HepG2 (cell line): ENCODE data around the gene KCTD5. TPM values are rescaled to one million over a fixed set of nuclear protein-coding genes. Genes with fewer than 3 reads are reported as not detected.

ENCODE experiments used
- AKAP8 ChIP-seq: sonication (generic); formaldehyde crosslinking; IDR thresholded peaks from 2 replicates; pipeline ENCODE4 v1.5.1; 2020; ENCODE audit warnings: mild to moderate bottlenecking, missing genetic modification reagents
- DNMT1 ChIP-seq: sonication (generic); formaldehyde crosslinking; IDR thresholded peaks from 2 replicates; pipeline ENCODE4 v1.5.1; 2020; ENCODE audit warnings: mild to moderate bottlenecking, missing genetic modification reagents
- ERF ChIP-seq: IDR thresholded peaks from 2 replicates; pipeline ENCODE4 v1.6.1; 2018; ENCODE audit warnings: missing biosample characterization, missing genetic modification reagents
- MYC ChIP-seq: sonication (generic); formaldehyde crosslinking; IDR thresholded peaks from 2 replicates; pipeline ENCODE4 v1.9.0; 2021; ENCODE audit warnings: missing genetic modification reagents, borderline replicate concordance
- POLR2G ChIP-seq: fragments of 200-400 bp; formaldehyde crosslinking; IDR thresholded peaks from 2 replicates; pipeline ENCODE4 v1.6.1; 2018; ENCODE audit warnings: mild to moderate bottlenecking, low read depth, low read length, moderate library complexity
- SUZ12 ChIP-seq: fragments of 150-350 bp; IDR thresholded peaks from 2 replicates; pipeline ENCODE4 v1.6.1; 2014; ENCODE audit warnings: low read depth, low read length
- TAF1 ChIP-seq: sonication (generic); formaldehyde crosslinking; IDR thresholded peaks from 2 replicates; pipeline ENCODE4 v1.4.0; 2020; ENCODE audit warnings: missing genetic modification reagents
- TGIF2 ChIP-seq: IDR thresholded peaks from 2 replicates; pipeline ENCODE4 v1.6.1; 2016; ENCODE audit warnings: control low read depth, missing compliant biosample characterization
- ZBTB1 ChIP-seq: sonication (generic); formaldehyde crosslinking; IDR thresholded peaks from 2 replicates; pipeline ENCODE4 v1.4.0; 2020; ENCODE audit warnings: missing genetic modification reagents, borderline replicate concordance
- ZFP36L2 ChIP-seq: sonication (generic); formaldehyde crosslinking; IDR thresholded peaks from 2 replicates; pipeline ENCODE4 v1.4.0; 2020; ENCODE audit warnings: missing genetic modification reagents
- ZNF224 ChIP-seq: sonication (generic); formaldehyde crosslinking; IDR thresholded peaks from 2 replicates; pipeline ENCODE4 v1.5.0; 2020; ENCODE audit warnings: mild to moderate bottlenecking, missing genetic modification reagents
- ZNF350 ChIP-seq: sonication (generic); formaldehyde crosslinking; IDR thresholded peaks from 2 replicates; pipeline ENCODE4 v1.4.0; 2020; ENCODE audit warnings: mild to moderate bottlenecking, low read depth, missing genetic modification reagents, borderline replicate concordance
- ZNF589 ChIP-seq: sonication (generic); formaldehyde crosslinking; conservative IDR thresholded peaks from 2 replicates; pipeline ENCODE4 v1.8.0; 2022; ENCODE audit warnings: mild to moderate bottlenecking, moderate library complexity, missing genetic modification reagents
- ZNF883 ChIP-seq: sonication (generic); formaldehyde crosslinking; IDR thresholded peaks from 2 replicates; pipeline ENCODE4 v1.5.1; 2020; ENCODE audit warnings: mild to moderate bottlenecking, missing genetic modification reagents; ENCODE audit errors: not compliant biosample characterization
- ZSCAN20 ChIP-seq: sonication (generic); formaldehyde crosslinking; IDR thresholded peaks from 2 replicates; pipeline ENCODE4 v1.4.0; 2020; ENCODE audit warnings: missing genetic modification reagents, mild to moderate bottlenecking, borderline replicate concordance
- ZSCAN22 ChIP-seq: sonication (generic); formaldehyde crosslinking; IDR thresholded peaks from 2 replicates; pipeline ENCODE4 v1.4.0; 2020; ENCODE audit warnings: mild to moderate bottlenecking, missing genetic modification reagents
- polyA plus RNA-seq, 8 experiments: library from polyadenylated mRNA; depleted of rRNA in 3 of 8; stranded (reverse) in 7 of 8; unstranded in 1 of 8; fragments of >200 nt; fragmentation: Illumina TruSeq in 4 of 8; extraction: Trizol in 4 of 8; gene quantifications; 2 replicates each; pipeline versions ENCODE4 v1.2.1 to v1.2.3, GENCODE V29; 2011 to 2016; ENCODE audit warnings: low read depth in 4 of 8, missing spikeins in 1 of 8, mixed read lengths in 1 of 8; ENCODE audit not compliant: insufficient read depth in 1 of 8
- total RNA-seq, 5 experiments: library from RNA; depleted of rRNA; stranded (reverse); fragments of >200 nt; fragmentation: Illumina TruSeq; extraction: Trizol; gene quantifications; 2 replicates each; pipeline ENCODE4 v1.2.3, GENCODE V29; 2016; ENCODE audit warnings: low read depth in 1 of 5
- TF ChIP-seq, protein P1 (sequence below): sonication (generic); formaldehyde crosslinking; IDR thresholded peaks from 2 replicates; pipeline ENCODE4 v1.8.1; 2023; ENCODE audit warnings: mild to moderate bottlenecking, missing genetic modification reagents
- TF ChIP-seq, protein P2 (sequence below): sonication (generic); formaldehyde crosslinking; IDR thresholded peaks from 2 replicates; pipeline ENCODE4 v1.4.0; 2020; ENCODE audit warnings: missing genetic modification reagents
- TF ChIP-seq, protein P3 (sequence below): sonication (generic); formaldehyde crosslinking; IDR thresholded peaks from 2 replicates; pipeline ENCODE4 v1.5.1; 2020; ENCODE audit warnings: missing genetic modification reagents, mild to moderate bottlenecking, borderline replicate concordance
- TF ChIP-seq, protein P4 (sequence below): sonication (generic); formaldehyde crosslinking; IDR thresholded peaks from 2 replicates; pipeline ENCODE4 v1.4.0; 2020; ENCODE audit warnings: missing genetic modification reagents
- TF ChIP-seq, protein P5 (sequence below): sonication (generic); formaldehyde crosslinking; IDR thresholded peaks from 2 replicates; pipeline ENCODE4 v1.8.0; 2022; ENCODE audit warnings: mild to moderate bottlenecking, missing genetic modification reagents, moderate library complexity

KCTD5 gene
- total and polyA plus RNA-seq, 2 of the 13 experiments (the other 11 are each of a cell fraction or from before 2014, with no cell fraction given): 25.4 to 29.8 TPM

DNA sequence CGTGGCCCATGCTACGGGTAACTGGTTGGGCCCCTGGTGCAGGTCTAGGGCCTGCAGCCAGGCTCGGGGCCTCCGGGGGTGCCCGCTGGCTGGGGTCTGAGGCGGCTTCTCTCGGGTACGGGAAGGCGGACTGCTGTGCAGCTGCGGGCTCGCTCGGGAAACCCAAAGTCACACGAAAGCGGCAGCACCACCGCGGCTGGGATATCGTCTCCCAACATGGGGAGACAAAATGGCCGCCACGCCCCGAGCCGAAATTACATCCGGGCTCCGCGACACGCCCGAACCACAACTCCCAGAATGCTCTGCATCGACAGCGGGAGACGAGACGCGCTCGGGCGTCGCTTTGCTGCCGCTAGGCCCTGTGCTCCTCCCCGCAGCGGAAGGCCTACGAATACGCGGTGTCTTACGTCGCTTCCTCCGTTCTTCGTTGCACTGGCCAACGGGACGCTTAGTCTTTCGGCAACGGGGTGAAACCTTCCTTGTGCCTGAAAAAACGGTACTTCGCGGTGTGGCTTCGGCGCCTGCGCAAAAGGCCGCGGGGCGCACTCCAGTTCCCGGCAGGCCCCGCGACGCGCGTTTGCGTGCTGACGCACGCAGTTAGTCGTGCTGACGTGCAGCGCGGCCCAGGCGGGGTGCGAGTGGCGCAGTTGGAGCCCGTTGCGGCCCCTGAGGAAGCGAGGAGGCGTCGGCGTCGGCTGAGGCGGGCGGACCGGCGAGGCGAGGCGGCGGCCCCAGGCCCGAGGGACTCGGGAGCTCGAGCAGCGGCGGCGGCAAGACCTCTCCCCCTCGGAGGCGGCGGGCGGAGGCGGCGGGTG, 69.9 kb downstream of the KCTD5 start, which contains the start of gene SRRM2 (continued):
- 0 out of 2 replicates have a peak, but pooled peaks have one; percentile 49 for TF ChIP-seq AKAP8 (CRISPR knock-in tag)
- peak; percentile 83 for TF ChIP-seq ZNF883 (CRISPR knock-in tag)
- TF ChIP-seq, protein P1, sequence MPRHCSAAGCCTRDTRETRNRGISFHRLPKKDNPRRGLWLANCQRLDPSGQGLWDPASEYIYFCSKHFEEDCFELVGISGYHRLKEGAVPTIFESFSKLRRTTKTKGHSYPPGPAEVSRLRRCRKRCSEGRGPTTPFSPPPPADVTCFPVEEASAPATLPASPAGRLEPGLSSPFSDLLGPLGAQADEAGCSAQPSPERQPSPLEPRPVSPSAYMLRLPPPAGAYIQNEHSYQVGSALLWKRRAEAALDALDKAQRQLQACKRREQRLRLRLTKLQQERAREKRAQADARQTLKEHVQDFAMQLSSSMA (CRISPR knock-in tag): no peak; the same call in 1 of the 2 replicates
- TF ChIP-seq, protein P2, sequence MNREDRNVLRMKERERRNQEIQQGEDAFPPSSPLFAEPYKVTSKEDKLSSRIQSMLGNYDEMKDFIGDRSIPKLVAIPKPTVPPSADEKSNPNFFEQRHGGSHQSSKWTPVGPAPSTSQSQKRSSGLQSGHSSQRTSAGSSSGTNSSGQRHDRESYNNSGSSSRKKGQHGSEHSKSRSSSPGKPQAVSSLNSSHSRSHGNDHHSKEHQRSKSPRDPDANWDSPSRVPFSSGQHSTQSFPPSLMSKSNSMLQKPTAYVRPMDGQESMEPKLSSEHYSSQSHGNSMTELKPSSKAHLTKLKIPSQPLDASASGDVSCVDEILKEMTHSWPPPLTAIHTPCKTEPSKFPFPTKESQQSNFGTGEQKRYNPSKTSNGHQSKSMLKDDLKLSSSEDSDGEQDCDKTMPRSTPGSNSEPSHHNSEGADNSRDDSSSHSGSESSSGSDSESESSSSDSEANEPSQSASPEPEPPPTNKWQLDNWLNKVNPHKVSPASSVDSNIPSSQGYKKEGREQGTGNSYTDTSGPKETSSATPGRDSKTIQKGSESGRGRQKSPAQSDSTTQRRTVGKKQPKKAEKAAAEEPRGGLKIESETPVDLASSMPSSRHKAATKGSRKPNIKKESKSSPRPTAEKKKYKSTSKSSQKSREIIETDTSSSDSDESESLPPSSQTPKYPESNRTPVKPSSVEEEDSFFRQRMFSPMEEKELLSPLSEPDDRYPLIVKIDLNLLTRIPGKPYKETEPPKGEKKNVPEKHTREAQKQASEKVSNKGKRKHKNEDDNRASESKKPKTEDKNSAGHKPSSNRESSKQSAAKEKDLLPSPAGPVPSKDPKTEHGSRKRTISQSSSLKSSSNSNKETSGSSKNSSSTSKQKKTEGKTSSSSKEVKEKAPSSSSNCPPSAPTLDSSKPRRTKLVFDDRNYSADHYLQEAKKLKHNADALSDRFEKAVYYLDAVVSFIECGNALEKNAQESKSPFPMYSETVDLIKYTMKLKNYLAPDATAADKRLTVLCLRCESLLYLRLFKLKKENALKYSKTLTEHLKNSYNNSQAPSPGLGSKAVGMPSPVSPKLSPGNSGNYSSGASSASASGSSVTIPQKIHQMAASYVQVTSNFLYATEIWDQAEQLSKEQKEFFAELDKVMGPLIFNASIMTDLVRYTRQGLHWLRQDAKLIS (CRISPR knock-in tag): no peak
- peak; percentile 81 for TF ChIP-seq DNMT1
- peak; percentile 71; the same call in 1 of the 2 replicates for TF ChIP-seq TGIF2 (CRISPR knock-in tag)
- TF ChIP-seq ZFP36L2: no peak
- peak; percentile 9; the same call in 1 of the 2 replicates for TF ChIP-seq ZBTB1
- peak; percentile 71; the same call in 1 of the 2 replicates for TF ChIP-seq ZSCAN22 (CRISPR knock-in tag)
- TF ChIP-seq ZNF350 (CRISPR knock-in tag): peak; percentile 81
- 0 out of 2 replicates have a peak, but pooled peaks have one; percentile 28 for TF ChIP-seq ZNF589
- TF ChIP-seq ERF (CRISPR knock-in tag): peak; percentile 28; the same call in 1 of the 2 replicates
- peak; percentile 84; the same call in 1 of the 2 replicates for TF ChIP-seq ZNF224 (CRISPR knock-in tag)
- TF ChIP-seq SUZ12: peak; percentile 57
- TF ChIP-seq MYC (CRISPR knock-in tag): peak; percentile 89
- TF ChIP-seq, protein P3, sequence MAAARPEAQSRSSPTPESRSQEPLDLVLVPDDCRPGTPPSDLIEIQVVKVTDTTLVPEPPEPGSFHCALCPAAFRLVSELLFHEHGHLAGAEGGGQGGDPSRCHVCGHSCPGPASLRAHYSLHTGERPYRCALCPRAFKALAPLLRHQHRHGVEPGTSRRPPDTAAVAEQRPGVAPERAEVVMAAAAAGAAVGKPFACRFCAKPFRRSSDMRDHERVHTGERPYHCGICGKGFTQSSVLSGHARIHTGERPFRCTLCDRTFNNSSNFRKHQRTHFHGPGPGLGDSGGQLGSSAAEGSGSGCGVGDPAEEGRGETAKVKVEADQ (CRISPR knock-in tag): peak; percentile 34; the same call in 1 of the 2 replicates
- TF ChIP-seq, protein P4, sequence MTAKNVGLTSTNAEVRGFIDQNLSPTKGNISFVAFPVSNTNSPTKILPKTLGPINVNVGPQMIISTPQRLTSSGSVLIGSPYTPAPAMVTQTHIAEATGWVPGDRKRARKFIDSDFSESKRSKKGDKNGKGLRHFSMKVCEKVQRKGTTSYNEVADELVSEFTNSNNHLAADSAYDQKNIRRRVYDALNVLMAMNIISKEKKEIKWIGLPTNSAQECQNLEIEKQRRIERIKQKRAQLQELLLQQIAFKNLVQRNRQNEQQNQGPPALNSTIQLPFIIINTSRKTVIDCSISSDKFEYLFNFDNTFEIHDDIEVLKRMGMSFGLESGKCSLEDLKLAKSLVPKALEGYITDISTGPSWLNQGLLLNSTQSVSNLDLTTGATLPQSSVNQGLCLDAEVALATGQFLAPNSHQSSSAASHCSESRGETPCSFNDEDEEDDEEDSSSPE (CRISPR knock-in tag): peak; percentile 51; the same call in 1 of the 2 replicates
- TF ChIP-seq ZSCAN20 (CRISPR knock-in tag): peak; percentile 53; the same call in 1 of the 2 replicates
- peak; percentile 82 for TF ChIP-seq TAF1 (CRISPR knock-in tag)
- TF ChIP-seq, protein P5, sequence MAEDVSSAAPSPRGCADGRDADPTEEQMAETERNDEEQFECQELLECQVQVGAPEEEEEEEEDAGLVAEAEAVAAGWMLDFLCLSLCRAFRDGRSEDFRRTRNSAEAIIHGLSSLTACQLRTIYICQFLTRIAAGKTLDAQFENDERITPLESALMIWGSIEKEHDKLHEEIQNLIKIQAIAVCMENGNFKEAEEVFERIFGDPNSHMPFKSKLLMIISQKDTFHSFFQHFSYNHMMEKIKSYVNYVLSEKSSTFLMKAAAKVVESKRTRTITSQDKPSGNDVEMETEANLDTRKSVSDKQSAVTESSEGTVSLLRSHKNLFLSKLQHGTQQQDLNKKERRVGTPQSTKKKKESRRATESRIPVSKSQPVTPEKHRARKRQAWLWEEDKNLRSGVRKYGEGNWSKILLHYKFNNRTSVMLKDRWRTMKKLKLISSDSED (CRISPR knock-in tag): no peak
- peak; percentile 92 for TF ChIP-seq POLR2G
